Lower leg skin (tissue), 3 donors: ENCODE results near the gene PPP1R14C.

Experiments used
- POLR2A ChIP-seq, 2 donors: fragments of 450-650 bp; IDR thresholded peaks; one replicate each; pipeline ENCODE4 v1.6.1; 2016 to 2017; ENCODE audit warnings: antibody characterized with exemption in 2 of 2, mild to moderate bottlenecking in 1 of 2, moderate library complexity in 1 of 2
- TF ChIP-seq, protein P1 (sequence below), 3 donors: fragments of 450-650 bp; IDR thresholded peaks; one replicate each; pipeline ENCODE4 v1.5.1; 2016; ENCODE audit warnings: antibody characterized with exemption in 3 of 3, mild to moderate bottlenecking in 3 of 3, moderate library complexity in 2 of 3

DNA sequence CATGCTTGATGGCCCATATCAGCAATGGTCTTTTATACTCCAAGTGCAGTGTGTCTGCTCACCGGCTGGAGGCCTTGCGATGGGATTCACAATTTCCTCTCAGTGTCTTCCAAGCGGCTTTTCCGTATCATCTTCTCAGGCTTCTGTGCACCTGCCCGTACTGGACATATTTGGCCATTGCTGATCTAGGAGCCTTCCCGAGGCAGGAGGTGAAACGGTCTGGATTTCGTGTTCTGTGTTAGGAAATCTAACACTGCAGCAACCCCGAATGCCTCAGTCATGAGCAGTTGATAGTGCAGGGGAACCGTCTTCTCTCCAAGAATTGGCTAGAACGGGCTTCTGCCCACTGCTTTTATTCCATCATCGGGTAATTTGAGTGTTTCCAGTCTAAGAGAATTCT, 60.5 kb downstream of the PPP1R14C start:
- TF ChIP-seq, protein P1, sequence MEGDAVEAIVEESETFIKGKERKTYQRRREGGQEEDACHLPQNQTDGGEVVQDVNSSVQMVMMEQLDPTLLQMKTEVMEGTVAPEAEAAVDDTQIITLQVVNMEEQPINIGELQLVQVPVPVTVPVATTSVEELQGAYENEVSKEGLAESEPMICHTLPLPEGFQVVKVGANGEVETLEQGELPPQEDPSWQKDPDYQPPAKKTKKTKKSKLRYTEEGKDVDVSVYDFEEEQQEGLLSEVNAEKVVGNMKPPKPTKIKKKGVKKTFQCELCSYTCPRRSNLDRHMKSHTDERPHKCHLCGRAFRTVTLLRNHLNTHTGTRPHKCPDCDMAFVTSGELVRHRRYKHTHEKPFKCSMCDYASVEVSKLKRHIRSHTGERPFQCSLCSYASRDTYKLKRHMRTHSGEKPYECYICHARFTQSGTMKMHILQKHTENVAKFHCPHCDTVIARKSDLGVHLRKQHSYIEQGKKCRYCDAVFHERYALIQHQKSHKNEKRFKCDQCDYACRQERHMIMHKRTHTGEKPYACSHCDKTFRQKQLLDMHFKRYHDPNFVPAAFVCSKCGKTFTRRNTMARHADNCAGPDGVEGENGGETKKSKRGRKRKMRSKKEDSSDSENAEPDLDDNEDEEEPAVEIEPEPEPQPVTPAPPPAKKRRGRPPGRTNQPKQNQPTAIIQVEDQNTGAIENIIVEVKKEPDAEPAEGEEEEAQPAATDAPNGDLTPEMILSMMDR (IDR thresholded peaks at IDR 0.05) = no peak
- no peak for TF ChIP-seq POLR2A (IDR thresholded peaks at IDR 0.05)
